HT-29 (cell line): ENCODE results near the gene AGBL2. TPM values are rescaled to one million over a fixed set of nuclear protein-coding genes. Genes with fewer than 3 reads are reported as not detected.
"Not testable (repeated sequence)": the region's sequence is repeated elsewhere in the genome, so short reads cannot be mapped to it uniquely, and the experiment has no call there.

Source experiments
- DNase-seq: peaks from one replicate; pipeline ENCODE4 v3.0.0-alpha.2; 2015; ENCODE audit warnings: low spot score
- total RNA-seq: library from RNA; depleted of rRNA; stranded (reverse); fragments of >200 nt; shearing (Covaris generic); gene quantifications from 2 replicates; pipeline ENCODE4 v1.2.3, GENCODE V29; 2014; rRNA removed

Gene AGBL2, protein sequence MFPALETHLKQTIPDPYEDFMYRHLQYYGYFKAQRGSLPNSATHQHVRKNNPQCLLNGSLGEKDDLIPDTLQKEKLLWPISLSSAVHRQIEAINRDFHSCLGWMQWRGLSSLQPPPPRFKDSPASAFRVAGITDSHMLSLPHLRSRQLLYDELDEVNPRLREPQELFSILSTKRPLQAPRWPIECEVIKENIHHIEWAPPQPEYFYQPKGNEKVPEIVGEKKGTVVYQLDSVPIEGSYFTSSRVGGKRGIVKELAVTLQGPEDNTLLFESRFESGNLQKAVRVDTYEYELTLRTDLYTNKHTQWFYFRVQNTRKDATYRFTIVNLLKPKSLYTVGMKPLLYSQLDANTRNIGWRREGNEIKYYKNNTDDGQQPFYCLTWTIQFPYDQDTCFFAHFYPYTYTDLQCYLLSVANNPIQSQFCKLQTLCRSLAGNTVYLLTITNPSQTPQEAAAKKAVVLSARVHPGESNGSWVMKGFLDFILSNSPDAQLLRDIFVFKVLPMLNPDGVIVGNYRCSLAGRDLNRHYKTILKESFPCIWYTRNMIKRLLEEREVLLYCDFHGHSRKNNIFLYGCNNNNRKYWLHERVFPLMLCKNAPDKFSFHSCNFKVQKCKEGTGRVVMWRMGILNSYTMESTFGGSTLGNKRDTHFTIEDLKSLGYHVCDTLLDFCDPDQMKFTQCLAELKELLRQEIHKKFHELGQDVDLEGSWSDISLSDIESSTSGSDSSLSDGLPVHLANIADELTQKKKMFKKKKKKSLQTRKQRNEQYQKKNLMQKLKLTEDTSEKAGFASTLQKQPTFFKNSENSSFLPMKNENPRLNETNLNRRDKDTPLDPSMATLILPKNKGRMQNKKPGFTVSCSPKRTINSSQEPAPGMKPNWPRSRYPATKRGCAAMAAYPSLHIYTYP
- 1.5 and 4.9 TPM in 2 replicates for total RNA-seq

DNA sequence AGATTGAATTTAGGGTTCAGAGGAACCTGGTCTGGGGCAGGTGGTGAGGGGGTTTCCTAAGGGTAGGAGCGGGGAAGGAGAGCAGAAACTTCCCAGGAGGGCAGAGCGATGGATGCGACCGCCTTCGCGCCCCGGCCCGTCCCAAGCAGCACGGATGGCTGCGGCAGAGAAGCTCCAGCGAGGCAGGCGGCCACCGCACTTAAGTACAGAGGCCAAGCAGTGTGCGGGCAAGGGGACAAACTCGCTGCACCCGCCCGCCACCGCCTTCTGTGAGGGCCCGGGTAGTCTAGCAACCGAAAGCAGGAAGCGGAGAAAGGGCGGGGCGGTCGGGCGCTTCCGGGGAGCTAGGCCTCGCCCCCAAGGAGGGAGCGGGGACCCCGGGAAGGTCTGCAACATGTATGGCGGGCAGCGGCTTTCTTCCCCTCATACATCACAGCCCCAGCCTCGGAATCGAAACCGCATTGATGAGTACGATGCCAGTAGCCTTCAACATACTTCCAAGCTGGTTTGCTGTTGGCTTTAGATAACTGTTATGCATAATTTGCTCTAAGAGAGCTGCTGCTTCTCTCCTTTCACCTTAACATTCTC is at the start of gene AGBL2:
Gene AGBL2 (minus strand): TSS at position 288 of the 588 bp plus-strand sequence. CDS start 719 bp downstream, outside the sequence.
- peak; percentile 81 for DNase-seq

DNA sequence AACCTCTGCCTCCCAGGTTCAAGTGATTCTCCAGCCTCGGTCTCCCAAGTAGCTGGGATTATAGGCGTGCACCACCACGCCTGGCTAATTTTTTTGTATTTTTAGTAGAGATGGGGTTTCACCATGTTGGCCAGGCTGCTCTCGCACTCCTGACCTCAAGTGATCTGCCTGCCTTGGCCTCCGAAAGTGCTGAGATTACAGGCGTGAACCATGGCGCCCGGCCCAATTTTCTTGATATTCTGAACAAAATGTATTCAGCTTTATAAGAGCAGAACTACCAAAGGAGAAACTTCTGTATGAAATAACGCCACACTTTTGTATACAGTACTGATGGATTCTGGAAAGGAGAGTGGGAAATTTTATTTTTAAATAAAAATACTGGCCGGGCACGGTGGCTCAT is 44.1 kb upstream of the AGBL2 start:
- DNase-seq: not testable (repeated sequence)

DNA sequence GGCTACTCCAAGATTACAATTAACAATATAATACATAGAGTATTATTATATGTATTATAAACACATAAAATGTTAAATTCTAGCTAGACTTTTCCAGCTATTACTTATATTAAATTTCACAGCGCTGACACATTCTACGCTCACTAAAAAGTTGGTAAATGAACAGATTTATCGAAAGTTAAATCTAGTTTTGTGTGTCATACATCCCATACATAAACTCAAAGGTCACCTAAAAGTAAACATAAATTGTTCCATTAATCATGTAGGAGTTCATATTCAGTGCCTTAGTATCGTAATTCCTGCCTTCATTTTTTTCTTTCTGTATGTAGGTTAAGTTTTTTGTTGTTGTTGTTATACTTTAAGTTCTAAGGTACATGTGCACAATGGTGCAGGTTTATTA is 41.0 kb upstream of the AGBL2 start:
- no peak for DNase-seq

DNA sequence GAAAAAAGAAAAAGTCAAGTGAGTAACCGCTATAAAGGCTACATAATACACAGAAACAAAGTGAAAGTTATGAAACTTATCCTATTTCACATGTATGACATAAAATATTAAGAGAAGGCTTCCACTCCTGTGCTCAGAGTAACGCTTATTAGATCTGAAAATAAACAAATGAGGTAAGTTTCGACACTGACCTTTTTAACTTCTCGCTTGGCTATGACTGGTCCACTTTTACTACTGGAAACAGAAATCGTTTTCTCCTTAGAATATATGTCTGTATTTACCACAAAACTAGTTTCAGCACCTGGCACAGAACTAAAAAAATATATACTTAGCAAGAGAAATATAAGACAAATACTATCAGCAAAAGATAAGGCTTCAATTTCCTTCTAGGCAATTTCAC is 35.6 kb upstream of the AGBL2 start:
- DNase-seq: no peak

DNA sequence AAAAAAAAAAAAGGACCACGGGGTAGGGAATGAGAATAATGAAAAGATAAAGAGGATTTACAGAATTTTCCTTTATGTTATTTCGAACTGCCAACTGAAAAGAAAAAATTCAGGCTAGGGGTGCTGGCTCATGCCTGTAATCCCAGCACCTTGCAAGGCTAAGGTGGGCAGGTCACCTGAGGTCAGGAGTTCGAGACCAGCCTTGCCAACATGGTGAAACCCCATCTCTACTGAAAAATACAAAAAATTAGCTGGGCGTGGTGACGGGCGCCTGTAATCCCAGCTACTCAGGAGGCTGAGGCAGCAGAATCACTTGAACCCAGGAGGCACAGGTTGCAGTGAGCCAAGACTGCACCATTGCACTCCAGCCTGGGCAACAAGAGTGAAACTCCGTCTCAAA is 27.3 kb upstream of the AGBL2 start:
- DNase-seq: not testable (repeated sequence)

DNA sequence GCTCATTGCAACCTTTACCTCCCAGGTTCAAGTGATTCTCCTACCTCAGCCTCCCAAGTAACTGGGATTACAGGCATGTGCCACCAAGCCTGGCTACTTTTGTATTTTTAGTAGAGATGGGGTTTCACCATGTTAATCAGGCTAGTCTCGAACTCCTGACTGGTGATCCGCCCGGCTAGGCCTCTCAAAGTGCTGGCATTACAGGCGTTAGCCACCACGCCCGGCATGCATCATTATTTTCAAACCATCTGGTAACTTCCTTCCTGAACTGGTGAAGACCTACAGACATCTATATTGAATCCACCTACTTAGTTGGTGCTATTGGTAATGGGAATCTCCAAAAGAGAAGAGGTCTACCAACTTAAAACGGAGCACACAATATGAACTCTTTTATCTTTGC is 22.6 kb upstream of the AGBL2 start:
- DNase-seq: not testable (repeated sequence)

DNA sequence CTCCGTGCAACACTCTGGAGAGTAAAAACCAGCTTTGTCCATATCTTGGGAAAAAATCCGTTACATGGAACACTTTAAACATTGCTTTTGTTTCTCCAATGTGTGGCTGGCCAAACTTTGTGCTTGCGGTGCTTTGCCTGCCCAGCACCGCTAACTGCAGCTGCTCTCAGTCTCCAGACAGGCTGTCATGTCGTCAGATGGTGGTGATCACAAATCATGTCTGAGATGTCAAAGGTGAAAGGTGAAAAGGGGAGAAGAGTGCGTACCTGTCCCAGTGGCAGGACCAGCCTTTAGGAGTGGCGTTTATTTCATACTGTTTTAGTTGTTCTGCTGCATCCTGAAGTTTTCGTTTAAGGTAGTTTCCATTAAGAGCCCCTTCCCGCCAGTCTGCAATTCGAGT is 17.1 kb upstream of the AGBL2 start:
- DNase-seq: no peak

DNA sequence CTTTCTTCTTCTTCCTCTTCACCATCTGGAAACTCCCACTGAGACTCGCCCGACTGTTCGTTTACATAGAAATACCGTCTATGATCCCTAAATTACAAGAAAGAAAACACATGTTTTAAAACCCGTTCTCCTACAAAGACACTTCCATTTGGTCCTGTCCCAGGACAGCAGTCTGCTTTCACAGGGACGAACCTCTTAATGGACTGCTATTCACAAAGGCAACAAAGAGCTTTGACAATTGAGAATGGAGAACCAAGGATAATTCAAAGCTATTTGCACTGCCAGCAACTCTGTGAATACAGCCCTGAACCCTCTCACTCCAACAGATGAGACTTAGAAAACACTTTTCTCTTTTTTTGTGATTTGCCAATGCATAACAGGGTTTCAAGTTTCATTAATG is 16.3 kb upstream of the AGBL2 start:
- no peak for DNase-seq

DNA sequence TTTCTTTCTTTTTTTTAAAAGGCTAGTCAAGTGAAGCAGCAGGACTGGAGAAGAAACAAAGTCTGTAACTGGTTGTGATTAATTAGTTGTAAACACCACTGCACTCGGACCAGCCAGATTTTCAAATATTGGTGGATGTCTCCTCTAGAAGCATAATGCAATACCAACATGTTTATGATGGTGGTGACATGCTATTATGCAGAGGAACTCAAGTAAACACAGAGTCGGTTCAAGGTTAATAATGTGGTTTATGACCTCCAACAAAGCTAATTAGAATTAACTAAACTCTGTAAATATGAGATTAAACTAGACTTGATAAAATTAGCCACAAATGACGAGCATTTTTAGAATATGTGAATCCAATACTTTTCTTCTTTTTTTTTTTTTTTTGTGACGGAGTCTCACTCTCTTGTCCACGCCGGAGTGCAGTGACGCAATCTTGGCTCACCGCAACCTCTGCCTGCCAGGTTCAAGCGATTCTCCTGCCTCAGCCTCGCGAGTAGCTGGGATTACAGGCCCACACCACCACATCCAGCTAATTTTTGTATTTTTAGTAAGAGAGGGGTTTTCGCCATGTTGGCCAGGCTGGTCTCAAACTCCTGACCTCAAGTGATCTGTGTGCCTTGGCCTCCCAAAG is 11.8 kb upstream of the AGBL2 start:
- DNase-seq: no peak

DNA sequence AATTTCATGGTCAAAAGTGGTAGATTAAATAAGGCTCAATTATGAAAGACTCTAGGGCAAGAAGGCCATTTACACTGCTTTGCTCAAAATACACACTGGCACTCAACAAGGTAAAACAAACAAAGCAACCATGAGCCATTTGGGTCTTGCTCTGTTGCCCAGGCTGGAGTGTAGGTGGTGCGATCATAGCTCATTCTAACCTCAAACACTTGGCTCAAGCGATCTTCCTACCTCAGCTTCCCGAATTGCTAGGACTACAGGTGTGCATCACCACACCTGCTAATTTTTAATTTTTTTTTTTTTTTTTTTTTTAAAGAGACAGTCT is 10.9 kb upstream of the AGBL2 start:
- DNase-seq: no peak

DNA sequence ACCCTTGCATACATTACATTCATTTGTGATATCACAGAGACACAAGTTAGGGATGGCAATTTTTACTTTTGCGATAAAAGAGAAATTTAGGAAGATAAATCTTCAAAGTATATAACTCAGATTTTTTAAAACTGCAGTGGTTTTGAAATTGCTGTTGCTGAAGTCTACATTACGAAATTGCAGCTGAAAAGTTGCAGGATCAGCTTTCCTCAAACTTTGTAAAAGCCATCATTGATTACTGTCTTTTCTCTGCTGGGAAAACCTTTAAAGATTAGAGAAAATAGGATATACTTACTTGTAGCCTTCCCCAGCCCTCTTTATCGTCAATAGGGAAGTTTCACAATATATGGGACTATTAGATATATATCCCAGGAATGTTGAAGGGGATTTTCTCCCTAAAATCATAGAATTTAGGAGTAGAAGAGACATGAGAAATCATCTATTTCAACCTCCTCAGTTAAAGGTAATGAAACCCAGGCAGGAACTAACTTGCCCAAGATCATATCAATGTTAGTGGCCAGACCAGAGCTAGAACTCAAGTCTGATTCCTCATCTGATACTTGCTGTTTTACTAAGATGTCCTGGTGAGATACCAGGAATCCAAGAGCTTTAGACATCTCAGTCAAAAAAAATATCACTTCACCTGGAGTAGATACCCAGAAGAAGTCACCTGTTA is 10.4 kb upstream of the AGBL2 start:
- DNase-seq: no peak

DNA sequence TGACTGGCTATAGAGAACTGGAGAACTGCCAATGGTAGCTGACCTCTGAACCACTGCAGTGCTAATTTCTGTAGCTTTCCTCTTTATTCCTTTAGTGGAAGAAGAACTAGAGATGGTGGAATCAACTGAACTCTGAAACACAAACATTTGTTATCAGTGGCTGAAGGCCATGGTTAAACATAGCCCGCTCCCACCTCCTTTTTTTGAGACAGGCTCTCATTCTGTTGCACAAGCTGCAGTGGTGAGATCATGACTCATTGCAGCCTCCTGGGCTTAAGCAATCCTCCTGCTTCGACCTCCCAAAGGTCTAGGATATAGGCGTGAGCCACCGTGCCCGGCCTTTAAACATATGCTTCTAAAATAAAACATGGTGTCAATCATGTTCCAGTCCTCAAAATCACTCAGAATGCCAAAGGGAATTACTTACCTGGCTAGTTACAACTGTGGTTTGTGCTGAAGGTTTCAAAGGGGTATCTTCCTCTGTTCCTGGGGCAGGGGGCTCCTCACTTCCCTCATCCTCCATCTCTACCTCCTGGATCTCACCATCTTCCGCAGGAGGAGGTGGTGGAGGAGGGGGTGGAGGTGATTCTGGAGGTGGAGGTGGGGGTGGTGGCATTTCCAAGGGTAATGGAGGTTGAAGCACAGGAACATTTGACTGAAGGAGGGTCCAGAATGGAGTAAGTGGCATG is 9.0 kb upstream of the AGBL2 start:
- no peak for DNase-seq

DNA sequence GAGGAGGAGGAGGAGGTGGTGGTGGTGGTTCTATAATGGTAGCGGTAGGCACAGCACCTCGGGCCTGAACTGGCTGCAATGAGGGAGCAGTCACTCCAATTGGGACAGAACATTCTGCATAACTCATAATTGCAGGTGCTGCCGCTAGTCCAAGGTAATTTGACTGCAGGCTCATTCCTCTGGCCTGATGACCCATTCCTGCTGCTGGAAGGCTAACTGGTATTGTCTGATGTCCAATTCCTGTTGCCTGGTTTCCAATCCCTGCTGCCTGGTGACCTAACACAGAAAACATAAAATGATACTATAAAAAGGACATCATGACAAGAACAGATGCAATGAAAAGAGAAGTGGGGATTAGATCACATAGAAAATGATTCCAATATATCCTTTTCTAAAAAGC is 7.9 kb upstream of the AGBL2 start:
- no peak for DNase-seq

DNA sequence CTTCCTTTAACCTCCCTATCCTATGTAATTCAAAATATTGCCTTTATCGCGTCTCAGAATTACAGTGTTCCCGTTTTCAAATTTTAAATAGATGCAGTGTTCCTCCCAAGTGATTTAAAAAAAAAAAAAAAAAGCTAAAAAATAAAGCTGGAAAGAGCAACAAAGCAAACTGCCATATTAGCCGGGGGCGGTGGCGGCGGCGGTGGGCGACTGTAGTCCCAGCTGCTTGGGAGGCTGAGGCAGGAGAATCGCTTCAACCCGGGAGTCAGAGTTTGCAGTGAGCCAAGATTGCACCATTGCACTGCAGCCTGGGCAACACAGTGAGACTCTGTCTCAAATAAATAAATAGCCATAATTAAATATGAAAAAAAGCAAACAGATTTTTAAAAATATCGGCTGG is 5.5 kb upstream of the AGBL2 start:
- DNase-seq: no peak

DNA sequence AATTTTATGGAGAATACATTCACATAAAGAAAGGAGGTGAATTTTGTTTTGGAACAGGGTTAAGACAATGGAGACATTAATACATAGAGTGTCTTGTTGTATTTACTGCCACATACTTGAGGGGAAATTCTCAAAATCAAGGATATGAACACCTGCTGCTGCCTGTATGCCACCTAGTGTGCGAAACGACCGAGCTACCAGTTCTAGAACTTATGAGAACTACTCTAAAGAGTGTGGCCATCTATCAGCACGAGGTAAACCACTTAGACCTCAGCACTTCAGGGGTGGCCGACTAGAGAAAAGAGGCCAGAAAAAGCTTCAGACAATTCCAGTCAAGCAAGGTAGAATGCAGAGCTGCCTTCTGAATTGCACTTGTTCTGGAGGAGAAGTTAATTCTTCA is 1.5 kb upstream of the AGBL2 start:
- DNase-seq: no peak

DNA sequence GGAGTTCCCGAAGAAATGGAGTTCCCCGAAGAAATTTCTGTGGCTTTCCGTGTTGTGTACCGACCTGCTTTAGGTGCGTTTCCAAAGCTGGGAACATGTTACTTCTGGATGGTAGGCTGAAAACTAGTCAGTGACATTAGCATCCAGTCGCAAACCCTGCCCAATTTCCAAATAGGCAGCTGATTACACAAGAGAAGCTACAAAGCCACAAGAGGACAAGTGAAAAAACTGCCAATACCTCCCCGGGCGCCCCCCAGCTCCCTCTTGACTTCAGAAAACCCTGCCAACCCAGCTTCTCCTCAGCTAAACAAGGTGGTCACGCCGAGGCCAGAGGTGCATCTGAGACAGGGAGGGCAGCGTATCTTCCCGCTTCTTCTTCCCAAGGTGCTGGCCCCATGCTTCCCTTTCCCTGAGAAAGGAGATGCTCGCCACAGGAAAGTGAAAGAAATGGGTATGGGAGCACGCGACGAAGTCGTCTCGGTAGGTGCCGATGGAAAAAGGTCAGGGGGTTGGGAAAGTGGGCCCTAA is 551 bp downstream of the AGBL2 start:
- peak; percentile 34 for DNase-seq

DNA sequence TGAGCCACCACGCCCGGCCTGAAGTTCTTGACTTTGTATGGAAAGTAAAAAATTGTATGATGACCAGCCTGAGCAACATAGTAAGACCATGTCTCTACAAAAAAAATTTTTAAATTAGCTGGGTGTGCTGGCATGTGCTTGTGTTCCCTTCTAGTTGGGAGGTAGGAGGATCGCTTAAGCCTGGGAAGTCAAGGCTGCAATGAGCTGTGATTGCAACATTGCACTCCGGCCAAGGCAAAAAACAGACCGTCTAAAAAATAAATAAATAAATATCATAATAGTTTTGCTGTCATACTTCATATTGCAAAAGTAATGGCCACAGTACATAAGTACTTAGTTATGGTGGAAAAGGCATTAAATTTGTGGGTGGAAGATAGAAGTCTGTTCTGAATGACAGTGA is 3.4 kb downstream of the AGBL2 start:
- DNase-seq: no peak

DNA sequence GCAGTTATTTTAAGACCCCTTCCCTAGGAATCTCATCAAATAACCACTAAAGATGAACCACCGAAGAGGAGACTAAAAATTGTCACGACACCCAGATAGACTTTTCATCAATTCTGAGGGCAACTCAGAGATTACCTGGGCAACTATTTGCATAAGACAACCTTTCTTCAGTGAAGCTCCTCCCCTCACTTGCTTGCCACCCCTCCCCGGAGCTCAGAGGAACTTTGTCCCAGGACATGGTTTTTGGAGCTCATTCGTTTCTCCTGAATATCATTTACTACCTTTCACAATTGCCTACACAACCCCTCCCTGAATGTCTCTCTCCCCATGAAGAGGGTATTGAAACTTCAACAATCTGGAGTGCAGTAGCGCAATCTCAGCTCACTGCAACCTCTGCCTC is 3.9 kb downstream of the AGBL2 start:
- DNase-seq: no peak

DNA sequence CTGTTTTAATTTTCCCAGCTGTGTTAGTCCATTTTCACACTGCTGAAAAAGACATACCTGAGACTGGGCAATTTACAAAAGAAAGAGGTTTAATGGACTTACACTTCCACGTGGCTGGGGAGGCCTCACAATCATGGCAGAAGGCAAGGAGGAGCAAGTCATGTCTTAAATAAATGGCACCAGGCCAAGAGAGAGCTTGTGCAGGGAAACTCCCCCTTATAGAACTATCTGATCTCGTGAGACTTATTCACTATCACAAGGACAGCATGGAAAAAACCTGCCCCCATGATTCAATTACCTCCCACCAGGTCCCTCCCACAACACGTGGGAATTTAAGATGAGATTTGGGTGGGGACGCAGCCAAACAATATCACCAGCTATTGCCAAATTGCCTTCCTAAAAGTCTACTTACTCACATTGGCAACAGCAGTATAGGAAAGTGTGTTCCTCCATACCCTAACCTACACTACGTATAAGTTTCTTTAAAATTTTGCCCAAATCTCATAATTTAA is 7.8 kb downstream of the AGBL2 start:
- not testable (repeated sequence) for DNase-seq

DNA sequence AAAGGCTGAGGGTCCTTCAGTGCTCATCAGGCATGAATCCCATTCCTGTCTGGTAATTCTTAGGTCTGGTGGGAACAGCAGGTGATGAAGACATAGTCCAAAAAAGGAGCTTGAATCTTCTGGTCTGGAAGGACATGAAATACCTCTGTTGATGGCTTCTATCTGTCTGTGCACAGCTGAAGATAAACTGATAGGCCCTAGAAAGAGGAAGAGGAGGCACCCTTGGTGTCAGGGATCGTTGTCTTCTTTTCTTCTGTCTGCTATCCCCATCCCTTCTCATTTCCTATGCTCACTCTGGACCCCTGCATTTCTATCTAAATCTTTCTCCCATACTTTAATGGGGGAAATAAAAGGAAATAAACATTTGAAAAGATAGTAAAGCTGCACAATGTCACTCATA is 9.4 kb downstream of the AGBL2 start:
- no peak for DNase-seq
